Fibroblast of upper back skin (primary cell): ENCODE results near the gene NLRP5.
"Not testable (repeated sequence)": the region's sequence is repeated elsewhere in the genome, so short reads cannot be mapped to it uniquely, and the experiment has no call there.

Experiments used
- DNase-seq: peaks from one replicate; pipeline ENCODE4 v3.0.0-alpha.2; 2013

Gene NLRP5

GRCh38 chr19:56099638-56100539 lies 113.3 kb downstream of the NLRP5 start:
- no peak for DNase-seq

- DNase-seq: no peak
Observed at GRCh38 chr19:56101095-56101494, 114.5 kb downstream of the NLRP5 start.

DNA sequence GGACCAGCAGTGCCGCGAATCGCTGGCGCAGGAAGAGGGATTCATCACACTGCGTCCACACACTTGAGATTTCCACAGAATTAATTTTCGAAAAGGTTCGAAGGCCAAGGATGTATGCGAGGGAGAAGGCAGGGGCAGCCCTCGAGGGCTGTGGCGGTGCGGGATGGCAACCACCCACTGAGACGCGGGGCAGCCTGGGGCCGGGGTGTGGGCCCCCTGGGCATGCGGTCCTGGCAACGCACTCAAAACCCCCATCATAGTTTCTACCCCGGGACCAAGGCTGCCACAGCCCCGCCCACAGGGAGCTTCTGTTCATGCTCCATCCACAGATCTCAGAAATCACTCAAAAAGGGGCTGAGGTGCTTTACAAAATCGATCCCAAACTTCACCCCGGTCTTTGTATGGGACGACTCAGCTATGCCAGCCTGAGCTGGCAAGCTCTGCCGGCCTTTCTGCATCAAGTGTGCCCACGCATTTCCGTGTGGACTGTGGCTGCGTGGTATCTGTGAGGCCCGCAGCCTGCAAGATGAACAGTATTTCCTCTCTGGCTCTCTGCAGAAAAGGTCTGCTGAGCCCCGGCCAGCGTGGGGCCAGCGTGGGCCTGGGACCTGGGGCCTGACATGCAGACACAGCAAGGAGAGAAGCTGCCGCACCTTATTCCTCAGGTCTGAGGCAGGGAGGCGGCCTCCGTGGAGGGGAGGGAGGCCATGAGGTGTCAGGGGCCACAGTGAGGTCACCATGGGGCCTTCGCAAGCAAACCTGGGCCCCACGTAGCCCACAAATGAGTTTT lies 115.4 kb downstream of the NLRP5 start:
- no peak for DNase-seq

DNA sequence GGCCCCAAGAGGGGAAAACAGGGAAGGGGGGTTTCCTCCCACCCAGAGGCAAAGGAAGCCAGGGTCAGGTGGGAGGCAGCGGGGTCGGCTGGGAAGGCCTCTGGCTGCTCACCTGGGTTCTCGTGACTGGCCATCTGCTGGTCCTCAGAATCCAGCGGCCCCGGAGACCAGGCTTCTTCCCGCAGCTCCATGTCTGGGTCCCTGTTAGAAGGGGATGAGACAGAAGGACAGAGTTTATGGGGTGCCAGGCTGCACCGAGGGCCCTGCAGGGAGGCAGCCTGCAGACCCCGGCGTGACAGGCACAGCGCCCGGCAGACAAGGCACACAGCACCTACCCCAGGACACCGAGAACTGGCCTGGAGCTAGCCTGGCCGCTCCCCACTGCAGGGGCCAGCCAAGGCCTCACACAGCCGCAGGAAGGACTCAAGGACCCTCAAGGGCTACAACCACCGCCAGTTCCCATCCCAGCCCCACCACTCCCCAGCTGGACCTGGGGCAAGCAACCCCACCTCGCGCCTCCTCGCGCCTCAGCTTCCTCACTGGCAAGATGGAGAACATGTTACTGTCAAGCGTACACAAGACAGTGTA lies 116.5 kb downstream of the NLRP5 start:
- no peak for DNase-seq

DNA sequence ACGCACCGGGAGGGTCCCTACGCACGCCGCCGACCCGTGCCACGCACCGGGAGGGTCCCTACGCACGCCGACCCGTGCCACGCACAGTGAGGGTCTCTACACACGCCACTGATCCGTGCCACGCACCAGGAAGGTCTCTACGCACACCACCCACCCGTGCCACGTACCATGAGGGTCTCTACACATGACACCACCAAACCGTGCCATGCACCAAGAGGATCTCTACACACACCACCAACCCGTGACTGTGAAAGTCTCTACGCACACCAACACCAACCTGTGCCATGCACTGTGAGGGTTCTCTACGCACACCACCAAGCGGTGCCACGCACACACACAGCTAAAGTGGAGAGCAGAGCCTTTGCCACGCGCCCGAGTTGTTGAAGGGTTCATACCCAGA lies 117.8 kb downstream of the NLRP5 start:
- no peak for DNase-seq

- peak; percentile 14 for DNase-seq
Observed at GRCh38 chr19:56105090-56105701, 118.6 kb downstream of the NLRP5 start.

DNA sequence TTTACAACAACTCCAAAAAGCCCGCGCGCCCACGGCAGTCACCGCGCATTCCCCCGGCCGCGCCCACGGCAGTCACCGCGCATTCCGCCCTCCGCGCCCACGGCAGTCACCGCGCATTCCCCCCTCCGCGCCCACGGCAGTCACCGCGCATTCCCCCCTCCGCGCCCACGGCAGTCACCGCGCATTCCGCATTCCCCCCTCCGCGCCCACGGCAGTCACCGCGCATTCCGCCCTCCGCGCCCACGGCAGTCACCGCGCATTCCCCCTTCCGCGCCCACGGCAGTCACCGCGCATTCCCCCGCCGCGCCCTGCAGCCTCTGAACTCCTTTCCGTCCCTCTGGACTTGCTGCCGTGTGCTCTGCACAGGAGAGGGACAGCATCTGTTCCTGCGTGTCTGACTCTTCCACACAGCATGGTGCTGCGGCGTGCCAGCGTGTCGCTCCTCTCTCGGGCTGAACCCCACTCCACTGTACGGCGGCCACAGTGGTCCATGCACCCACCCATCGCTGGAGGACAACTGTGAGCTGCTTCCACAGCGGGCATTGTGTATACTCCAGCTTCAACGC lies 119.3 kb downstream of the NLRP5 start:
- DNase-seq: not testable (repeated sequence)

- DNase-seq: no peak
Observed at GRCh38 chr19:56106397-56106849, 119.8 kb downstream of the NLRP5 start.

- no peak for DNase-seq
Observed at GRCh38 chr19:56106993-56107392, 120.4 kb downstream of the NLRP5 start.

GRCh38 chr19:56107626-56108351 lies 121.2 kb downstream of the NLRP5 start:
- no peak for DNase-seq

DNA sequence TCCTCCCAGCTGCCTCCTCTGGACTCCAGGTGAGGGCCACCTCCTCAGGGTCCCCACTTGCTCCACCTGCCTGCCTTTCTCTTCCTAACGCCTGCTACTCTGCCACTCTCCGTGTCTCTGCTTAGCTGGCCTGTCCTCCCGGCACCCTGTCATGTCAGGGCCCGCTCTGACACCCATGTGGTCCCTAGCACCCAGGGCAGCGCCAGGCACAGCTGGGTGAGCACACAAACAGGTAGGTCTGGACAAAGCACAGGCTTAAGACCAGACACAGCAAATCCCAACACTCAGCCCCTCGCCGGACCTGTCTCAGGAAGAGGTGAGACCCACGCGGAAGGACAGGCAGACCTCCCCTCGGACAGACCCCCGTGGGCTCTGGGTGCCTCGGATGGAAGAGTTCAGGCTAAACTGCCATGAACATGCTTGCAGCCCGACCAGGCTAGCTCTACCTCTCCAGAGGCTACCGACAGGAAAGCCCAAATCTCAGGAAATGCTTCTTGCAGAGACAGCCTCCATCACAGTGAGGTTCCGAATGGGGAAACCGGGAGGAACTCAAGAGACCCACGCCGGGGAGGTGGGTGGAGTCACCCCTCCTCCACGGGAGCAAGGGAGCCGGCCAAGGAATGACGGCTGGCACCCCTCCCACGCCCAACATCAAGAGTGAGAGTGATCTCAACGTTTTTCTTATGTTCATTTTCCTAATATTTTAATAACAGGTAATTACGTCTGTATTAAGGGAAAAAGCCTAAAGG lies 122.0 kb downstream of the NLRP5 start:
- peak; percentile 42 for DNase-seq

GRCh38 chr19:56109226-56109625 lies 122.7 kb downstream of the NLRP5 start:
- DNase-seq: peak; percentile 31

GRCh38 chr19:56110515-56111448 lies 124.2 kb downstream of the NLRP5 start:
- no peak for DNase-seq
